ENCODE data around the gene SVOP. TPM values are rescaled to one million over a fixed set of nuclear protein-coding genes. Genes with fewer than 3 reads are reported as not detected.

Gene SVOP
- total and polyA plus RNA-seq, 2 of the 8 experiments (the other 6 are each of a cell fraction or from before 2014, with no cell fraction given), result 0.06 TPM; not detected in 1

GRCh38 chr12:108859923-108860291, 161.0 kb downstream of the SVOP start:
- Histone ChIP-seq H3K4me3 (ENCODE audit: extremely low read depth in 1 of 4, insufficient read depth in 2 of 4, low read depth in 3 of 4, low read length in 4 of 4) (no peak overlapping the region), H2AK5ac (ENCODE audit: low read depth, low read length) (no peak overlapping the region), H3K4me2 (ENCODE audit: insufficient read depth in 1 of 2, low read depth in 2 of 2, low read length in 2 of 2) (no peak overlapping the region), H3K9me3 (ENCODE audit: insufficient read depth in 2 of 2, low read depth in 1 of 2, low read length in 1 of 2) (0 out of 4 replicates have a peak, but pooled peaks cover 0 to 2% of the 10 kb centered on the region in 2 experiments), H2BK5ac (ENCODE audit: low read depth, low read length) (no peak overlapping the region), H3K23ac (ENCODE audit: insufficient read length) (no peak overlapping the region), H3K79me2 (ENCODE audit: control insufficient read depth in 1 of 2, insufficient read depth in 2 of 2, low read length in 2 of 2) (peaks cover 0 to 18% of the 10 kb centered on the region in 2 experiments; a peak in 2 of 4 replicates), H3K27me3 (replicated peaks in 1 of 4; ENCODE audit: control insufficient read depth in 3 of 4, extremely low read depth in 1 of 4, insufficient read depth in 3 of 4, low read length in 3 of 4) (peaks cover 0 to 2% (median 0%) of the 10 kb centered on the region in 4 experiments; a peak in 3 of 7 replicates), H3K9ac (replicated peaks in 1 of 4; ENCODE audit: extremely low read depth in 1 of 4, low read depth in 3 of 4, low read length in 3 of 4) (no peak overlapping the region), H3K27ac (ENCODE audit: low read depth, low read length) (no peak overlapping the region), H3K14ac (ENCODE audit: insufficient read length) (no peak overlapping the region), H2AFZ (ENCODE audit: low read length) (no peak overlapping the region), H3K4ac (replicated peaks; ENCODE audit: insufficient read length, low read depth, low read length) (no peak overlapping the region), H4K20me1 (replicated peaks in 1 of 2; ENCODE audit: control insufficient read depth in 1 of 2, insufficient read depth in 2 of 2, low read length in 2 of 2) (peaks cover 2 to 5% of the 10 kb centered on the region in 2 experiments), H3K36me3 (ENCODE audit: control insufficient read depth in 2 of 4, insufficient read depth in 4 of 4, low read length in 3 of 4) (0 out of 8 replicates have a peak, but pooled peaks cover 0 to under 1% (median 0%) of the 10 kb centered on the region in 4 experiments), H2BK12ac (ENCODE audit: low read depth, low read length) (no peak overlapping the region), H2BK15ac (ENCODE audit: low read length) (no peak overlapping the region), H3K56ac (replicated peaks; ENCODE audit: insufficient read length, low read depth, low read length) (no peak overlapping the region), H3K79me1 (ENCODE audit: low read depth, low read length) (peaks cover 2% of the 10 kb centered on the region), H2BK120ac (replicated peaks; ENCODE audit: low read depth, low read length) (no peak overlapping the region), H3K4me1 (replicated peaks in 1 of 4; ENCODE audit: control insufficient read depth in 3 of 4, insufficient read depth in 4 of 4, low read length in 3 of 4) (peaks cover 4 to 29% (median 18%) of the 10 kb centered on the region in 4 experiments), H3K18ac (ENCODE audit: extremely low read depth, low read length) (no peak overlapping the region), H4K91ac (replicated peaks; ENCODE audit: insufficient read length, low read length) (no peak overlapping the region), H3K23me2 (ENCODE audit: low read depth, low read length) (peaks cover 14% of the 10 kb centered on the region), H4K5ac (ENCODE audit: insufficient read length, low read depth, low read length) (no peak overlapping the region), H2BK20ac (ENCODE audit: low read length) (no peak overlapping the region), H4K8ac (ENCODE audit: extremely low read depth, insufficient read depth, low read length) (no peak overlapping the region)
- 100% methylated on average over 1 of the region's 1 CpG; no CpG with 5 or more reads in 1 of the 2 experiments for WGBS, 2 experiments (ENCODE audit: extremely low coverage in 1 of 2, insufficient coverage in 1 of 2, insufficient read length in 1 of 2, insufficient replicate concordance in 2 of 2, low coverage in 1 of 2, low lambda C conversion rate in 2 of 2, missing lambda C conversion rate in 1 of 2)
- DNase-seq (ENCODE audit: low read depth in 1 of 2, low spot score in 2 of 2) (no peak), FAIRE-seq (no peak)
- ChIA-PET POLR2A (ENCODE audit: partially characterized antibody) (interaction anchor here (1.8 kb wide), 1 partner anchor 10 kb away, joined by 5 read pairs; no protein-coding TSS in a partner anchor), CTCF (ENCODE audit: partially characterized antibody) (interaction anchor here (1.2 kb wide), 1 partner anchor 10 kb away, joined by 3 read pairs; no protein-coding TSS in a partner anchor)
- no peak for TF ChIP-seq BACH1 (IDR thresholded peaks at IDR 0.05; ENCODE audit: low read length)
- no peak for TF ChIP-seq SAP30 (IDR thresholded peaks at IDR 0.05; ENCODE audit: insufficient read depth, insufficient replicate concordance, low read length)
- TF ChIP-seq RNF2 (IDR thresholded peaks at IDR 0.05; ENCODE audit: borderline replicate concordance, low read depth, low read length, missing control alignments, poor library complexity, severe bottlenecking), result no peak
- TF ChIP-seq SP1 (IDR thresholded peaks at IDR 0.05; ENCODE audit: low read depth, low read length), result no peak
- TF ChIP-seq JUN (IDR thresholded peaks at IDR 0.05; ENCODE audit: low read depth, low read length), result no peak
- no peak for TF ChIP-seq YY1 (IDR thresholded peaks at IDR 0.05; ENCODE audit: low read depth, low read length)
- TF ChIP-seq TBP (IDR thresholded peaks at IDR 0.05; ENCODE audit: low read depth, low read length), result no peak
- no peak for TF ChIP-seq EP300 (IDR thresholded peaks at IDR 0.05; ENCODE audit: borderline replicate concordance in 1 of 2, low read depth in 2 of 2, low read length in 2 of 2)
- TF ChIP-seq SIRT6 (IDR thresholded peaks at IDR 0.05; ENCODE audit: low read length), result no peak
- TF ChIP-seq SP4 (IDR thresholded peaks at IDR 0.05; ENCODE audit: low read length), result no peak
- no peak for TF ChIP-seq SIX5 (IDR thresholded peaks at IDR 0.05; ENCODE audit: low read depth, low read length)
- TF ChIP-seq POU5F1 (IDR thresholded peaks at IDR 0.05; ENCODE audit: low read depth, low read length), result no peak
- TF ChIP-seq CHD2 (IDR thresholded peaks at IDR 0.05; ENCODE audit: low read length), result no peak
- no peak for TF ChIP-seq RAD21 (IDR thresholded peaks at IDR 0.05 in 1 of 2, conservative IDR thresholded peaks at IDR 0.05 in 1 of 2; ENCODE audit: low read depth in 2 of 2, low read length in 2 of 2)
